GM12878 (cell line): ENCODE results near the gene TYRO3. TPM values are rescaled to one million over a fixed set of nuclear protein-coding genes. Genes with fewer than 3 reads are reported as not detected.

Source experiments
- ATAC-seq: fragments of 200-7000 bp; cut with Tn5 transposase; 3 replicates; pipeline ENCODE4 v1.9.1; 2020; ENCODE audit warnings: mild to moderate bottlenecking, moderate library complexity
- BruUV-seq: library from RNA; stranded (reverse); fragments of 400-500 nt; replicated peaks from 2 replicates; lab custom pipeline; 2021; lab: Mats Ljungman, UMichigan
- CTCF ChIA-PET: fragments of 300-600 bp; sonication (Branson Sonifier 250); formaldehyde crosslinking; extraction: SDS; loops from one replicate; lab custom pipeline; 2021; ENCODE audit warnings: inconsistent platforms; lab: Yijun Ruan, JAX
- POLR2A ChIA-PET: fragments of 350-600 bp; formaldehyde crosslinking; extraction: SDS; loops from one replicate; lab custom pipeline; 2021; ENCODE audit warnings: inconsistent platforms; lab: Charles Lee
- RAD21 ChIA-PET: fragments of 300-600 bp; sonication (Branson Sonifier 250); formaldehyde crosslinking; loops from one replicate; lab custom pipeline; 2023; ENCODE audit warnings: antibody characterized with exemption; ENCODE audit not compliant: unreplicated experiment; lab: Charles Lee
- SMC1A ChIA-PET: fragments of 300-600 bp; sonication (Branson Sonifier 250); formaldehyde crosslinking; loops from one replicate; lab custom pipeline; 2023; ENCODE audit not compliant: unreplicated experiment, uncharacterized antibody; lab: Charles Lee
- DNase-seq: peaks from one replicate; pipeline ENCODE4 v3.0.0-alpha.2; 2011; ENCODE audit warnings: low read depth, low spot score
- FAIRE-seq: peaks from 3 replicates; lab custom pipeline; 2011; peaks lifted over from hg19 to GRCh38; lab: Jason Lieb, UNC
- H2AFZ ChIP-seq: 2 replicates; pipeline ENCODE4 v1.6.0; 2011; ENCODE audit warnings: low read depth, low read length, control low read depth; ENCODE audit not compliant: control insufficient read depth
- H3K27ac ChIP-seq: 2 replicates; pipeline ENCODE4 v1.5.1; 2011; ENCODE audit warnings: control low read depth; ENCODE audit not compliant: control insufficient read depth, insufficient read depth
- H3K27me3 ChIP-seq, 2 experiments: replicated peaks in 1 of 2; 2 replicates each; pipeline versions ENCODE4 v1.6.0 to v1.6.1; 2011; ENCODE audit warnings: low read length in 1 of 2; ENCODE audit not compliant: control insufficient read depth in 2 of 2, insufficient read depth in 2 of 2
- H3K36me3 ChIP-seq, 2 experiments: 2 replicates each; pipeline ENCODE4 v1.5.1; 2011; ENCODE audit warnings: low read length in 1 of 2; ENCODE audit not compliant: control insufficient read depth in 2 of 2, insufficient read depth in 2 of 2
- H3K4me1 ChIP-seq: 2 replicates; pipeline ENCODE4 v1.6.1; 2011; ENCODE audit warnings: mild to moderate bottlenecking, low read length, moderate library complexity, mixed read lengths; ENCODE audit not compliant: control insufficient read depth, insufficient read depth
- H3K4me2 ChIP-seq: 2 replicates; pipeline ENCODE4 v1.6.0; 2011; ENCODE audit warnings: control low read depth; ENCODE audit not compliant: control insufficient read depth, insufficient read depth
- H3K4me3 ChIP-seq: fragments of 200-600 bp; sonication (generic); 2 replicates; pipeline ENCODE4 v1.5.1; 2016
- H3K79me2 ChIP-seq: 2 replicates; pipeline ENCODE4 v1.6.0; 2011; ENCODE audit warnings: low read length; ENCODE audit not compliant: control insufficient read depth, insufficient read depth
- H3K9ac ChIP-seq: 2 replicates; pipeline ENCODE4 v1.8.0; 2011; ENCODE audit warnings: low read length, control low read depth, mixed read lengths; ENCODE audit not compliant: control insufficient read depth, insufficient read depth
- H3K9me3 ChIP-seq: replicated peaks from 3 replicates; pipeline ENCODE4 v1.5.1; 2011; ENCODE audit warnings: mild to moderate bottlenecking, low read length; ENCODE audit not compliant: control insufficient read depth, insufficient read depth
- H4K20me1 ChIP-seq: 2 replicates; pipeline ENCODE4 v1.6.0; 2011; ENCODE audit not compliant: control insufficient read depth, insufficient read depth
- FOXK2 ChIP-seq: fragments of 450-650 bp; IDR thresholded peaks from 2 replicates; pipeline ENCODE4 v1.6.1; 2017; ENCODE audit warnings: mild to moderate bottlenecking, moderate library complexity
- MYC ChIP-seq: IDR thresholded peaks from 2 replicates; pipeline ENCODE4 v1.6.1; 2011; ENCODE audit warnings: mild to moderate bottlenecking, low read length, moderate library complexity, inconsistent platforms; ENCODE audit not compliant: insufficient read depth, insufficient replicate concordance, insufficient read length, severe bottlenecking
- NFYB ChIP-seq: IDR thresholded peaks from 2 replicates; pipeline ENCODE4 v1.6.1; 2011; ENCODE audit warnings: low read depth, mild to moderate bottlenecking, low read length, improper control_type of control experiment, moderate library complexity; ENCODE audit not compliant: insufficient read depth
- SIX5 ChIP-seq: IDR thresholded peaks from 2 replicates; pipeline ENCODE4 v1.6.1; 2011; ENCODE audit warnings: mild to moderate bottlenecking, low read depth, low read length, moderate library complexity; ENCODE audit not compliant: severe bottlenecking
- SMC3 ChIP-seq: IDR thresholded peaks from 2 replicates; pipeline ENCODE4 v1.6.1; 2011; ENCODE audit warnings: low read length, improper control_type of control experiment, borderline replicate concordance
- STAT3 ChIP-seq: IDR thresholded peaks from 2 replicates; pipeline ENCODE4 v1.6.1; 2011; ENCODE audit warnings: low read depth, low read length, improper control_type of control experiment
- TCF3 ChIP-seq: IDR thresholded peaks from 2 replicates; pipeline ENCODE4 v1.6.1; 2012; ENCODE audit warnings: low read depth, mild to moderate bottlenecking, low read length, borderline replicate concordance; ENCODE audit not compliant: insufficient read depth
- WGBS: methylation state at CpG from one replicate; pipeline ENCODE4 v1.1.6; 2016; ENCODE audit warnings: low lambda C conversion rate; ENCODE audit not compliant: insufficient replicate concordance, insufficient coverage; ENCODE audit errors: missing lambda C conversion rate; 5-methylcytosine and 5-hydroxymethylcytosine counted together
- in situ Hi-C: fragments of 300-500 bp; cut with MboI; formaldehyde crosslinking; loops from 9 replicates; pipeline ENCODE4 v1.14.3; 2018; ENCODE audit warnings: mixed read lengths
- intact Hi-C: fragments of 100-400 bp; cut with micrococcal nuclease; formaldehyde crosslinking; loops from one replicate; pipeline ENCODE4 v1.14.2; 2022; ENCODE audit not compliant: unreplicated experiment
- polyA plus RNA-seq, 11 experiments: library from polyadenylated mRNA; depleted of rRNA in 4 of 11; unstranded in 6 of 11; stranded (reverse) in 5 of 11; fragments of >200 nt; fragmentation: Nextera tagmentation in 4 of 11; fragmentation: Illumina TruSeq in 1 of 11; extraction: Ambion mirVana in 4 of 11; extraction: Trizol in 1 of 11; gene quantifications; 1 replicate in 1 of 11; 2 replicates in 10 of 11; pipeline versions ENCODE4 v1.2.1 to v1.2.3, GENCODE V29; 2011 to 2016; ENCODE audit warnings: inconsistent platforms in 2 of 11, missing spikeins in 2 of 11, low read depth in 1 of 11
- total RNA-seq, 4 experiments: library from RNA; depleted of rRNA in 3 of 4; stranded (reverse); fragments of >200 nt in 3 of 4; fragmentation: Illumina TruSeq in 1 of 4; extraction: Trizol in 1 of 4; gene quantifications; 2 replicates each; pipeline versions ENCODE4 v1.2.1 to v1.2.3, GENCODE V29; 2013 to 2021
- TF ChIP-seq, protein P1 (sequence below): IDR thresholded peaks from 2 replicates; pipeline ENCODE4 v1.6.1; 2011; ENCODE audit warnings: low read depth, low read length, improper control_type of control experiment, borderline replicate concordance
- TF ChIP-seq, protein P2 (sequence below): fragments of 450-650 bp; IDR thresholded peaks from 2 replicates; pipeline ENCODE4 v1.6.1; 2017; ENCODE audit warnings: borderline replicate concordance

TYRO3 gene
- total and polyA plus RNA-seq, 10 of the 15 experiments (the other 5 are each of a cell fraction or from before 2014, with no cell fraction given) = 0.06 to 0.28 (median 0.13) TPM; not detected in 4

GRCh38 chr15:41564286-41564959 is 5.4 kb downstream of the TYRO3 start:
- Histone ChIP-seq H3K9me3 (no peaks in the 10 kb centered on the region), H3K4me3 (no peak overlapping the region), H3K4me1 (no peaks in the 10 kb centered on the region), H3K4me2 (no peak overlapping the region), H3K27ac (no peak overlapping the region), H3K27me3 (peaks cover 4 to 6% of the 10 kb centered on the region in 2 experiments; a peak in 2 of 4 replicates), H2AFZ (no peak overlapping the region), H3K79me2 (no peaks in the 10 kb centered on the region), H4K20me1 (no peaks in the 10 kb centered on the region), H3K9ac (no peak overlapping the region), H3K36me3 (no peaks in the 10 kb centered on the region)
- intact Hi-C loops (no loop called here), in situ Hi-C loops (no loop called here)
- BruUV-seq = no TSS peak
- ChIA-PET RAD21 (interaction anchor here (1.3 kb wide), 1 partner anchor 99 kb away, joined by 3 read pairs; no protein-coding TSS in a partner anchor), CTCF (interaction anchor here (1.6 kb wide), 1 partner anchor 20 kb away, joined by 4 read pairs; the partner anchor contains the start of gene RPAP1), SMC1A (interaction anchor here (0.6 kb wide), 1 partner anchor 82 kb away, joined by 3 read pairs; no protein-coding TSS in a partner anchor), POLR2A (no interaction called here)
- 3% methylated on average over 7 of the region's 7 CpGs for WGBS
- no peak for FAIRE-seq
- TF ChIP-seq STAT3 (no peak), FOXK2 (no peak), NFYB (no peak), TCF3 (no peak), MYC (no peak), SIX5 (no peak), SMC3 (no peak)
- TF ChIP-seq, protein P1, sequence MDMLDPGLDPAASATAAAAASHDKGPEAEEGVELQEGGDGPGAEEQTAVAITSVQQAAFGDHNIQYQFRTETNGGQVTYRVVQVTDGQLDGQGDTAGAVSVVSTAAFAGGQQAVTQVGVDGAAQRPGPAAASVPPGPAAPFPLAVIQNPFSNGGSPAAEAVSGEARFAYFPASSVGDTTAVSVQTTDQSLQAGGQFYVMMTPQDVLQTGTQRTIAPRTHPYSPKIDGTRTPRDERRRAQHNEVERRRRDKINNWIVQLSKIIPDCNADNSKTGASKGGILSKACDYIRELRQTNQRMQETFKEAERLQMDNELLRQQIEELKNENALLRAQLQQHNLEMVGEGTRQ = no peak
- TF ChIP-seq, protein P2, sequence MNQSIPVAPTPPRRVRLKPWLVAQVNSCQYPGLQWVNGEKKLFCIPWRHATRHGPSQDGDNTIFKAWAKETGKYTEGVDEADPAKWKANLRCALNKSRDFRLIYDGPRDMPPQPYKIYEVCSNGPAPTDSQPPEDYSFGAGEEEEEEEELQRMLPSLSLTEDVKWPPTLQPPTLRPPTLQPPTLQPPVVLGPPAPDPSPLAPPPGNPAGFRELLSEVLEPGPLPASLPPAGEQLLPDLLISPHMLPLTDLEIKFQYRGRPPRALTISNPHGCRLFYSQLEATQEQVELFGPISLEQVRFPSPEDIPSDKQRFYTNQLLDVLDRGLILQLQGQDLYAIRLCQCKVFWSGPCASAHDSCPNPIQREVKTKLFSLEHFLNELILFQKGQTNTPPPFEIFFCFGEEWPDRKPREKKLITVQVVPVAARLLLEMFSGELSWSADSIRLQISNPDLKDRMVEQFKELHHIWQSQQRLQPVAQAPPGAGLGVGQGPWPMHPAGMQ = no peak
- peak; percentile 33 for ATAC-seq
- no peak for DNase-seq
